Measurements from ENCODE around the gene ABCA4. TPM values are rescaled to one million over a fixed set of nuclear protein-coding genes. Genes with fewer than 3 reads are reported as not detected.

The ABCA4 gene
- total RNA-seq, 2 donors from 2014 or later: 0.41 to 0.85 TPM

DNA sequence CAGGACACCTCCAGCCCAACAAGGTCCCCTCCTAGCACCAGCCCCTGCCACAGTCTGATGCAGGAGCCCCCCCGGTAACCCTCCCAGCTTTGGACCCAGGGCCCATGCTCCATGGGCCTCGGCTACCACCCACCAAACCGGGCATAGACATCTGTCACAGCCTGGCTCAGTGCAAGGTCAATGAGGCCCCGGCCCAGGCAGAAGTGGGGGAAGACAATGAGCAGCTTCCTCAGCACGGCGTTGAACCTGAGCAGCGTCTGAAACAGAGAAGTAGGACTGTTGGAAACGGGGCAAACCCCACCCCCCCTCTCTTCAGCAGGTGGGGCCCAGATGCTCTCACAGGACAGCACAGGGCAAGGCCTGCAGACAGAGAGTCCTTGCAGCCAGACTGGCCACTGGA is 109.8 kb downstream of the ABCA4 start:
- Histone ChIP-seq H3K9me3 (no peaks in the 10 kb centered on the region), H3K36me3 (no peaks in the 10 kb centered on the region), H3K4me3 (no peak overlapping the region), H3K27ac (no peak overlapping the region), H3K4me1 (replicated peaks) (no peaks in the 10 kb centered on the region), H3K27me3 (replicated peaks; ENCODE audit: insufficient read depth) (no peaks in the 10 kb centered on the region)
- WGBS: 89% methylated on average over 8 of the region's 8 CpGs
- no peak for TF ChIP-seq POLR2AphosphoS5 (IDR thresholded peaks at IDR 0.05)
- TF ChIP-seq, protein P1, sequence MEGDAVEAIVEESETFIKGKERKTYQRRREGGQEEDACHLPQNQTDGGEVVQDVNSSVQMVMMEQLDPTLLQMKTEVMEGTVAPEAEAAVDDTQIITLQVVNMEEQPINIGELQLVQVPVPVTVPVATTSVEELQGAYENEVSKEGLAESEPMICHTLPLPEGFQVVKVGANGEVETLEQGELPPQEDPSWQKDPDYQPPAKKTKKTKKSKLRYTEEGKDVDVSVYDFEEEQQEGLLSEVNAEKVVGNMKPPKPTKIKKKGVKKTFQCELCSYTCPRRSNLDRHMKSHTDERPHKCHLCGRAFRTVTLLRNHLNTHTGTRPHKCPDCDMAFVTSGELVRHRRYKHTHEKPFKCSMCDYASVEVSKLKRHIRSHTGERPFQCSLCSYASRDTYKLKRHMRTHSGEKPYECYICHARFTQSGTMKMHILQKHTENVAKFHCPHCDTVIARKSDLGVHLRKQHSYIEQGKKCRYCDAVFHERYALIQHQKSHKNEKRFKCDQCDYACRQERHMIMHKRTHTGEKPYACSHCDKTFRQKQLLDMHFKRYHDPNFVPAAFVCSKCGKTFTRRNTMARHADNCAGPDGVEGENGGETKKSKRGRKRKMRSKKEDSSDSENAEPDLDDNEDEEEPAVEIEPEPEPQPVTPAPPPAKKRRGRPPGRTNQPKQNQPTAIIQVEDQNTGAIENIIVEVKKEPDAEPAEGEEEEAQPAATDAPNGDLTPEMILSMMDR (IDR thresholded peaks at IDR 0.05): no peak
- TF ChIP-seq POLR2A (IDR thresholded peaks at IDR 0.05): no peak
- intact Hi-C loops (cut with DNase I): no loop called here
- DNase-seq (ENCODE audit: low spot score): no peak

DNA sequence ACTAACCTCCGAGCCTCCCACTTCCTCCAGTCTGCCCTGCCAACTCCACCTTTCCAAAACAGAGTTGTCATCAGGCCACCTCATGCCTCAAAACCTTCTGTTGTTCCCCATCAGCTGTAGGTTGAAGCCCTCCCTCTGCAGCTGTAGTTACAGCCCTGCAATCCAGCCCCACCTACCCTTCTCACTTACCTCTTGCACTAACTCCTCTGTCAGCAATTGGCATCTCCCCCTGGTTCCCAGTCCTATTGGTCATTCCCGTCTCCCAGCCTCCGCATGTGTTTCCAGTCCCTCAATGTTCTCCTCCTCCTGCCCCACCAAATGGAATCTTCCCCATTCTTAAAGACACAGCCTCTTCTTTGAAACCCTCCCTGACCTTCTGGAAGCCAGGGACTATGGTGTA is 111.6 kb downstream of the ABCA4 start:
- Histone ChIP-seq H3K27me3 (replicated peaks; ENCODE audit: insufficient read depth) (no peaks in the 10 kb centered on the region), H3K36me3 (no peaks in the 10 kb centered on the region), H3K4me3 (no peak overlapping the region), H3K9me3 (no peaks in the 10 kb centered on the region), H3K27ac (no peak overlapping the region), H3K4me1 (replicated peaks) (no peaks in the 10 kb centered on the region)
- TF ChIP-seq, protein P1 (IDR thresholded peaks at IDR 0.05): no peak
- TF ChIP-seq POLR2AphosphoS5 (IDR thresholded peaks at IDR 0.05) (no peak), POLR2A (IDR thresholded peaks at IDR 0.05) (no peak)
- 92% methylated on average over 3 of the region's 3 CpGs for WGBS
- no peak for DNase-seq (ENCODE audit: low spot score)
- intact Hi-C loops (cut with DNase I): no loop called here

DNA sequence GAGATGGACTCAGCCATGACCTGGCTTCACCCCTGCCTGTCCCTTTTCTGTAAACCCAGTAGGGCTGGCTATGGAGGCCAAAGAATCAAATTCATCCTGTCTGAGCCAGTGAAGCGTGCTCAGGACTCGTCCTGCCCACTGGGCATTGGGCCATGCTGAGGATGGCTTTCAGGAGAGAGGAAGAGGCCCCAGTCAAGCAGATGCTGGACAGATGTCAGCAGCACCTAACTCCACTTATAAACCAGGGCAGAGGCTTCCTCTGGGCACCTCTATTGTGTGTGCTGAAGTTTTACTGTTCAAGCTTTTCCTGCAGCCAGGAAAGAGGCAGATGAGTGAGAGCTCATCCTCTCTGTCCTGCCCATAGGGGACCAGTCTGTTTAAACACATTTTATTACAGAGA is 114.3 kb downstream of the ABCA4 start:
- intact Hi-C loops (cut with DNase I): no loop called here
- WGBS: 59% methylated on average over 2 of the region's 2 CpGs
- Histone ChIP-seq H3K27ac (no peak overlapping the region), H3K4me1 (replicated peaks) (no peaks in the 10 kb centered on the region), H3K27me3 (replicated peaks; ENCODE audit: insufficient read depth) (no peaks in the 10 kb centered on the region), H3K4me3 (no peak overlapping the region), H3K36me3 (no peaks in the 10 kb centered on the region), H3K9me3 (no peaks in the 10 kb centered on the region)
- DNase-seq (ENCODE audit: low spot score): no peak
- TF ChIP-seq, protein P1 (IDR thresholded peaks at IDR 0.05): no peak
- TF ChIP-seq POLR2A (IDR thresholded peaks at IDR 0.05) (no peak), POLR2AphosphoS5 (IDR thresholded peaks at IDR 0.05) (no peak)

DNA sequence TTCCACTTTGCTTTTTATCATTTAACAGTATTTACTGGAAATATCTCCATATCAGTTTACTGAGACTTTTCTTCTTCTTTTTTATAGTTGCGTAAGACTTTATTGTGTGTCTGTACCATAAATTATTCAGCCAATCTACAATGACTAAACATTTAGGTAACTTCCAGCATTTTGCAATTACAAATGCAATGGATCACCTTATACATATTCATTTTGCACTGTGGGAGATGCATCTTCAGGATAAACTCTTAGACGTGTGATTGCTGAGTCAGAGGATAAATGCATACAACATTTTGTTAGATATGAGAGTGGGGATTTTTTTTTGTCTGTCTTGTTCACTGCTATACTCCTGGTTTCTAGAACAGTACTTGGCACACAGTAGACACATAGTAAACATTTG is 116.0 kb downstream of the ABCA4 start:
- no peak for DNase-seq (ENCODE audit: low spot score)
- 51% methylated on average over 2 of the region's 2 CpGs for WGBS
- no peaks in the 10 kb centered on the region for H3K27me3 ChIP-seq (replicated peaks; ENCODE audit: insufficient read depth)
- no peaks in the 10 kb centered on the region for H3K9me3 ChIP-seq
- no peak overlapping the region for H3K27ac ChIP-seq
- intact Hi-C loops (cut with DNase I): no loop called here
- H3K4me3 ChIP-seq: no peak overlapping the region
- no peaks in the 10 kb centered on the region for H3K36me3 ChIP-seq
- H3K4me1 ChIP-seq (replicated peaks): no peaks in the 10 kb centered on the region
- TF ChIP-seq, protein P1 (IDR thresholded peaks at IDR 0.05): no peak
- TF ChIP-seq POLR2A (IDR thresholded peaks at IDR 0.05) (no peak), POLR2AphosphoS5 (IDR thresholded peaks at IDR 0.05) (no peak)

DNA sequence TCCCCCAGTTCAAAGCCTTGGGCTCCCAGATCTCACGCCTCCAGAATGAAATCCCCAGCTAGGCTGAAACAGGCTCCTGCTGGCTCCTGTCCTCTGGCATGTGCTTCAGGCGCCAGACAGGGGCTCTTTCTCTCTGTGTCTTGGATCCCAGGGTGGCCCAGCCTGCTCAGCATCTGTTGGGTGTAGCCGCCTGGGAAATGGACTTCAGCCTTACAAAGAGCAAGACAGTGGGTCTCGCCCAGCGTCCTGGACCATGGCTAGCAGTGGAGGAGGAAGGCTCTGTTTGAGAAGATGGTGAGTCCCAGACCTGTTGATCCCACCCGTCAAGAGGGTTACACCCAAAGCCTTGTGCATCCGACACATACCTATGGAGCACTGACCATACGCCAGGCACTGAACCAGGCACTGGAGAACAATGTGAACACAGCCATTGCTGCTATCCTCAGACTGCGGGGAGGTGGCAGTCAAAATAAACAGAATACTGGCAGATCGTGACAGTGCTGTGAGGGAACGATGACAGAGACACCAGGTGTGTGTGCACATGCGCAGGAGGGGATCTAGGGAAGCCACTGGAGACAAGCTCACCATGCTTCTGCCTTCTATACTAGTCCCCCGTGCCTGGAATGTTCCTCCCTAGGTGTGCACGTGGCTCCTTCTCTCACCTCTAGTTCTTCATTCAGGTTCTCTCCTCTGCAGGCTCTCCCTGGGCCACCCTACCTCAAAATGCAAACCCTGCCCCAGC is 118.7 kb downstream of the ABCA4 start:
- DNase-seq (ENCODE audit: low spot score): no peak
- Histone ChIP-seq H3K27ac (no peak overlapping the region), H3K27me3 (replicated peaks; ENCODE audit: insufficient read depth) (no peaks in the 10 kb centered on the region), H3K36me3 (no peaks in the 10 kb centered on the region), H3K9me3 (no peaks in the 10 kb centered on the region), H3K4me1 (replicated peaks) (no peaks in the 10 kb centered on the region), H3K4me3 (no peak overlapping the region)
- intact Hi-C loops (cut with DNase I): no loop called here
- WGBS: 87% methylated on average over 14 of the region's 14 CpGs
- TF ChIP-seq, protein P1 (IDR thresholded peaks at IDR 0.05): no peak
- no peak for TF ChIP-seq POLR2AphosphoS5 (IDR thresholded peaks at IDR 0.05)
